ENCODE results near the gene ZGPAT. TPM values are rescaled to one million over a fixed set of nuclear protein-coding genes. Genes with fewer than 3 reads are reported as not detected.

Gene ZGPAT
- total RNA-seq, 1 donor, result 18.8 TPM

GRCh38 chr20:63739130-63740069 is 31.6 kb downstream of the ZGPAT start, which contains the start of gene SLC2A4RG:
TSS of gene SLC2A4RG (plus strand) at chr20:63739776. CDS start at chr20:63739913, 137 bp downstream.
- DNase-seq (ENCODE audit: insufficient read length, low spot score, missing footprints), result peak; percentile 100

GRCh38 chr20:63740070-63740626 is 32.3 kb downstream of the ZGPAT start:
- TF ChIP-seq CTCF (IDR thresholded peaks at IDR 0.05; ENCODE audit: extremely low read depth, low read depth, low read length), result no peak
- Histone ChIP-seq H3K27me3 (ENCODE audit: insufficient read depth, low read length) (no peaks in the 10 kb centered on the region), H4K20me1 (ENCODE audit: insufficient read depth, low read length) (peaks cover 9% of the 10 kb centered on the region), H3K36me3 (ENCODE audit: insufficient read depth, low read length) (peaks cover 26% of the 10 kb centered on the region), H3K9me3 (ENCODE audit: low read depth, low read length) (no peaks in the 10 kb centered on the region), H3K27ac (ENCODE audit: low read depth, low read length) (peak overlapping the region; percentile 54), H3K79me2 (ENCODE audit: insufficient read depth, low read length) (peaks cover 4% of the 10 kb centered on the region), H2AFZ (ENCODE audit: low read length) (no peak overlapping the region), H3K4me1 (ENCODE audit: insufficient read depth, low read length) (peaks cover 9% of the 10 kb centered on the region), H3K4me2 (ENCODE audit: insufficient read depth, low read length) (peak overlapping the region; percentile 89), H3K4me3 (ENCODE audit: insufficient read depth, low read length) (peak overlapping the region; percentile 77)
- DNase-seq (ENCODE audit: insufficient read length, low spot score, missing footprints), result peak; percentile 98

More at GRCh38 chr20:63739130-63740069, 31.6 kb downstream of the ZGPAT start, which contains the start of gene SLC2A4RG:
- peaks cover 4% of the 10 kb centered on the region for H3K79me2 ChIP-seq (ENCODE audit: insufficient read depth, low read length)
- H3K27ac ChIP-seq (ENCODE audit: low read depth, low read length), result peak within 1 kb of the TSS; percentile 54
- no peaks in the 10 kb centered on the region for H3K27me3 ChIP-seq (ENCODE audit: insufficient read depth, low read length)
- H3K4me3 ChIP-seq (ENCODE audit: insufficient read depth, low read length), result peak within 1 kb of the TSS; percentile 77
- peak within 1 kb of the TSS; percentile 89 for H3K4me2 ChIP-seq (ENCODE audit: insufficient read depth, low read length)
- no peak for TF ChIP-seq CTCF (IDR thresholded peaks at IDR 0.05; ENCODE audit: extremely low read depth, low read depth, low read length)
- peaks cover 9% of the 10 kb centered on the region for H3K4me1 ChIP-seq (ENCODE audit: insufficient read depth, low read length)
- peaks cover 12% of the 10 kb centered on the region for H4K20me1 ChIP-seq (ENCODE audit: insufficient read depth, low read length)
- no peaks in the 10 kb centered on the region for H3K9me3 ChIP-seq (ENCODE audit: low read depth, low read length)
- peaks cover 26% of the 10 kb centered on the region for H3K36me3 ChIP-seq (ENCODE audit: insufficient read depth, low read length)
- H2AFZ ChIP-seq (ENCODE audit: low read length), result no peak within 1 kb of the TSS

- Histone ChIP-seq H3K27ac (ENCODE audit: low read depth, low read length) (peak overlapping the region; percentile 54), H3K4me1 (ENCODE audit: insufficient read depth, low read length) (peaks cover 9% of the 10 kb centered on the region), H3K9me3 (ENCODE audit: low read depth, low read length) (no peaks in the 10 kb centered on the region), H3K4me2 (ENCODE audit: insufficient read depth, low read length) (peak overlapping the region; percentile 89), H3K36me3 (ENCODE audit: insufficient read depth, low read length) (peaks cover 26% of the 10 kb centered on the region), H2AFZ (ENCODE audit: low read length) (peak overlapping the region; percentile 82), H3K4me3 (ENCODE audit: insufficient read depth, low read length) (peak overlapping the region; percentile 77), H3K79me2 (ENCODE audit: insufficient read depth, low read length) (peaks cover 4% of the 10 kb centered on the region), H4K20me1 (ENCODE audit: insufficient read depth, low read length) (peaks cover 9% of the 10 kb centered on the region), H3K27me3 (ENCODE audit: insufficient read depth, low read length) (no peaks in the 10 kb centered on the region)
- DNase-seq (ENCODE audit: insufficient read length, low spot score, missing footprints), result peak; percentile 100
- no peak for TF ChIP-seq CTCF (IDR thresholded peaks at IDR 0.05; ENCODE audit: extremely low read depth, low read depth, low read length)
Measured at GRCh38 chr20:63740627-63741353, 33.0 kb downstream of the ZGPAT start.

All from osteoblast (primary cell).